ENCODE results near the gene RILPL1. TPM values are rescaled to one million over a fixed set of nuclear protein-coding genes. Genes with fewer than 3 reads are reported as not detected.

The RILPL1 gene
- total and polyA plus RNA-seq, 10 of the 15 experiments (the other 5 are each of a cell fraction or from before 2014, with no cell fraction given), result 0.05 to 0.61 (median 0.25) TPM

DNA sequence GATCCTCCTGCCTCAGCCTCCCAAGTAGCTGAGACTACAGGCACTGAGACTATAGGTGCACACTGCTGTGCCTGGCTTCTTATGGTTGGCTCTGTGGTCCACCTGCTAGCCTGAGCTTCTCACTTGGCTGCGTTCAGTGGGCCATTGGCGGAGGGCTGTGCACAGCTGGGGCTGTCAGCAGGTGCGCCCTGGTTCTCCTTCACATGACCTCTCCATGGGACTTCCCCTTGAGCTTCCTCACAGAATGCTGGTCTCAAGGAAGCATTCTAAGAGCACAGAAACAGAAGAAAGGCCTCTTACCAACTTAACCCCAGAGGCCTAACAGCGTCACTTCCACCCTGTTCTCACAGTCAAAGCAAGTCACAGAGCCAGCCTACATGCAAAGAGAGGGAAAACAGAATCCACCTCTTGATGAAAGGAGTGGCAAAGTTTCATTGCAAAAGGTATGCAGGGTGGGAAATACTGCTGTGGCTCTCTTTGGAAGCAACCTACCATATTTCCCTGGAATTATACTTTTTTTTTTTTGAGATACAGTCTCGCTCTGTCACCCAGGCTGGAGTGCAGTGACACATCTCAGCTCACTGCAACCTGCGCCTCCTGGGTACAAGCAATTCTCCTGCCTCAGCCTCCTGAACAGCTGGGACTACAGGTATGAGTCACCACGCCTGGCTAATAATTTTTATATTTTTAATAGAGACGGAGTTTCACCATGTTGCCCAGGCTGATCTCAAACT, 106.3 kb downstream of the RILPL1 start (continued):
- TF ChIP-seq, protein P1, sequence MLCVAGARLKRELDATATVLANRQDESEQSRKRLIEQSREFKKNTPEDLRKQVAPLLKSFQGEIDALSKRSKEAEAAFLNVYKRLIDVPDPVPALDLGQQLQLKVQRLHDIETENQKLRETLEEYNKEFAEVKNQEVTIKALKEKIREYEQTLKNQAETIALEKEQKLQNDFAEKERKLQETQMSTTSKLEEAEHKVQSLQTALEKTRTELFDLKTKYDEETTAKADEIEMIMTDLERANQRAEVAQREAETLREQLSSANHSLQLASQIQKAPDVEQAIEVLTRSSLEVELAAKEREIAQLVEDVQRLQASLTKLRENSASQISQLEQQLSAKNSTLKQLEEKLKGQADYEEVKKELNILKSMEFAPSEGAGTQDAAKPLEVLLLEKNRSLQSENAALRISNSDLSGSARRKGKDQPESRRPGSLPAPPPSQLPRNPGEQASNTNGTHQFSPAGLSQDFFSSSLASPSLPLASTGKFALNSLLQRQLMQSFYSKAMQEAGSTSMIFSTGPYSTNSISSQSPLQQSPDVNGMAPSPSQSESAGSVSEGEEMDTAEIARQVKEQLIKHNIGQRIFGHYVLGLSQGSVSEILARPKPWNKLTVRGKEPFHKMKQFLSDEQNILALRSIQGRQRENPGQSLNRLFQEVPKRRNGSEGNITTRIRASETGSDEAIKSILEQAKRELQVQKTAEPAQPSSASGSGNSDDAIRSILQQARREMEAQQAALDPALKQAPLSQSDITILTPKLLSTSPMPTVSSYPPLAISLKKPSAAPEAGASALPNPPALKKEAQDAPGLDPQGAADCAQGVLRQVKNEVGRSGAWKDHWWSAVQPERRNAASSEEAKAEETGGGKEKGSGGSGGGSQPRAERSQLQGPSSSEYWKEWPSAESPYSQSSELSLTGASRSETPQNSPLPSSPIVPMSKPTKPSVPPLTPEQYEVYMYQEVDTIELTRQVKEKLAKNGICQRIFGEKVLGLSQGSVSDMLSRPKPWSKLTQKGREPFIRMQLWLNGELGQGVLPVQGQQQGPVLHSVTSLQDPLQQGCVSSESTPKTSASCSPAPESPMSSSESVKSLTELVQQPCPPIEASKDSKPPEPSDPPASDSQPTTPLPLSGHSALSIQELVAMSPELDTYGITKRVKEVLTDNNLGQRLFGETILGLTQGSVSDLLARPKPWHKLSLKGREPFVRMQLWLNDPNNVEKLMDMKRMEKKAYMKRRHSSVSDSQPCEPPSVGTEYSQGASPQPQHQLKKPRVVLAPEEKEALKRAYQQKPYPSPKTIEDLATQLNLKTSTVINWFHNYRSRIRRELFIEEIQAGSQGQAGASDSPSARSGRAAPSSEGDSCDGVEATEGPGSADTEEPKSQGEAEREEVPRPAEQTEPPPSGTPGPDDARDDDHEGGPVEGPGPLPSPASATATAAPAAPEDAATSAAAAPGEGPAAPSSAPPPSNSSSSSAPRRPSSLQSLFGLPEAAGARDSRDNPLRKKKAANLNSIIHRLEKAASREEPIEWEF (IDR thresholded peaks at IDR 0.05; ENCODE audit: insufficient replicate concordance, low read depth, low read length), result peak; percentile 63
- no peak for TF ChIP-seq NR2C2 (IDR thresholded peaks at IDR 0.05; ENCODE audit: borderline replicate concordance, control insufficient read depth, insufficient read length, low read depth)
- TF ChIP-seq ZNF384 (IDR thresholded peaks at IDR 0.05; ENCODE audit: borderline replicate concordance, low read depth, low read length), result no peak
- no peak for TF ChIP-seq SIX5 (IDR thresholded peaks at IDR 0.05; ENCODE audit: low read depth, low read length, severe bottlenecking)

DNA sequence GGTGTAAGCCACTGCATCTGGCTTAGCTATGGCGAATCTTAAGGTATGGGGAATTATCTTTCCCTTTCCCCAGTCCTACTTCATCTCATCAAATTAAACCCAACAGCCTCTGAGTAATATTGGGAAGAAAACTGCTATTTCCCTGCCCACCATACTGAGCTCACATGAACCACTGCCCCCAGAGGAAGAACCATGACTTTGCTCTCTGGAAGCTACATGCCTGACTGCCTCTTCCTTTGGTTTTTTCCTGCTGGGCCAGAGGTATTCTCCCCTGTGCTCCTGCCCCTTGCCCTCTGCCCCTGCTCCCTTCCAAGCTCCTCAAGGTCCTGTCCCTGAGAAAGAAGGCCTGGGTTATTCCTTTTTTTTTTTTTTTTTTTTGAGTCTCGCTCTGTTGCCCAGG, 112.2 kb downstream of the RILPL1 start:
- Histone ChIP-seq H3K36me3 (ENCODE audit: control insufficient read depth in 2 of 2, insufficient read depth in 2 of 2, low read length in 1 of 2) (peaks cover 10 to 25% of the 10 kb centered on the region in 2 experiments), H3K4me3 (no peak overlapping the region), H3K27ac (ENCODE audit: control insufficient read depth, insufficient read depth) (no peak overlapping the region), H3K27me3 (replicated peaks in 1 of 2; ENCODE audit: control insufficient read depth in 2 of 2, insufficient read depth in 2 of 2, low read length in 1 of 2) (no peaks in the 10 kb centered on the region), H3K4me1 (ENCODE audit: control insufficient read depth, insufficient read depth, low read length) (peaks cover 2% of the 10 kb centered on the region; the same call in 1 of the 2 replicates), H4K20me1 (ENCODE audit: control insufficient read depth, insufficient read depth) (no peaks in the 10 kb centered on the region), H3K4me2 (ENCODE audit: control insufficient read depth, insufficient read depth) (no peak overlapping the region), H3K9ac (ENCODE audit: control insufficient read depth, insufficient read depth, low read length) (no peak overlapping the region), H3K9me3 (replicated peaks; ENCODE audit: control insufficient read depth, insufficient read depth, low read length) (no peaks in the 10 kb centered on the region), H3K79me2 (ENCODE audit: control insufficient read depth, insufficient read depth, low read length) (peaks cover 12% of the 10 kb centered on the region), H2AFZ (ENCODE audit: control insufficient read depth, low read depth, low read length) (no peak overlapping the region)
- ATAC-seq (no peak), FAIRE-seq (no peak), DNase-seq (ENCODE audit: low read depth, low spot score) (no peak)
- intact Hi-C loops (cut with micrococcal nuclease; ENCODE audit: unreplicated experiment), result no loop called here
- SMC1A ChIA-PET (ENCODE audit: uncharacterized antibody, unreplicated experiment), result interaction anchor here (0.7 to 1.1 kb wide), 2 partner anchors 9 to 37 kb away, joined by 3 read pairs; partner anchors contain the start of gene KMT5A
- WGBS (ENCODE audit: insufficient coverage, insufficient replicate concordance, low lambda C conversion rate, missing lambda C conversion rate), result 94% methylated on average over 1 of the region's 2 CpGs
- POLR2A ChIA-PET, result no interaction called here
- in situ Hi-C loops (cut with MboI), result no loop called here
- no peak for TF ChIP-seq MXI1 (IDR thresholded peaks at IDR 0.05; ENCODE audit: low read depth, low read length)
- TF ChIP-seq, protein P2, sequence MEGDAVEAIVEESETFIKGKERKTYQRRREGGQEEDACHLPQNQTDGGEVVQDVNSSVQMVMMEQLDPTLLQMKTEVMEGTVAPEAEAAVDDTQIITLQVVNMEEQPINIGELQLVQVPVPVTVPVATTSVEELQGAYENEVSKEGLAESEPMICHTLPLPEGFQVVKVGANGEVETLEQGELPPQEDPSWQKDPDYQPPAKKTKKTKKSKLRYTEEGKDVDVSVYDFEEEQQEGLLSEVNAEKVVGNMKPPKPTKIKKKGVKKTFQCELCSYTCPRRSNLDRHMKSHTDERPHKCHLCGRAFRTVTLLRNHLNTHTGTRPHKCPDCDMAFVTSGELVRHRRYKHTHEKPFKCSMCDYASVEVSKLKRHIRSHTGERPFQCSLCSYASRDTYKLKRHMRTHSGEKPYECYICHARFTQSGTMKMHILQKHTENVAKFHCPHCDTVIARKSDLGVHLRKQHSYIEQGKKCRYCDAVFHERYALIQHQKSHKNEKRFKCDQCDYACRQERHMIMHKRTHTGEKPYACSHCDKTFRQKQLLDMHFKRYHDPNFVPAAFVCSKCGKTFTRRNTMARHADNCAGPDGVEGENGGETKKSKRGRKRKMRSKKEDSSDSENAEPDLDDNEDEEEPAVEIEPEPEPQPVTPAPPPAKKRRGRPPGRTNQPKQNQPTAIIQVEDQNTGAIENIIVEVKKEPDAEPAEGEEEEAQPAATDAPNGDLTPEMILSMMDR (IDR thresholded peaks at IDR 0.05 in 2 of 3, conservative IDR thresholded peaks at IDR 0.05 in 1 of 3; ENCODE audit: control insufficient read depth in 2 of 3, extremely low read depth in 1 of 3, insufficient read depth in 1 of 3, low read depth in 3 of 3, low read length in 3 of 3), result 0 out of 6 replicates have a peak, but pooled peaks of 1 of the 3 experiments have one; percentile 2
- RAD21 ChIA-PET (ENCODE audit: unreplicated experiment), result interaction anchor here (1.6 kb wide), 1 partner anchor 10 kb away, joined by 3 read pairs; no protein-coding TSS in a partner anchor
- CTCF ChIA-PET, result interaction anchor here (0.9 to 1.3 kb wide), 3 partner anchors 10 to 162 kb away, joined by 3 to 4 read pairs (median 3); no protein-coding TSS in a partner anchor
- BruUV-seq (replicated peaks), result no TSS peak

Data from GM12878 (cell line).